Natural killer cell (primary cell): Measurements from ENCODE around the gene MEF2D. TPM values are rescaled to one million over a fixed set of nuclear protein-coding genes. Genes with fewer than 3 reads are reported as not detected.
A peak's percentile ranks its signal among the peaks of the same experiment; 100 is the strongest.

Source experiments
- ATAC-seq, 3 donors: fragments of 150-1000 bp in 2 of 3; fragments of 200-7000 bp in 1 of 3; cut with Tn5 transposase; 1 replicate in 1 of 3; 2 replicates in 2 of 3; pipeline ENCODE4 v1.10.0; 2021; ENCODE audit warnings: mild to moderate bottlenecking in 2 of 3, moderate library complexity in 2 of 3
- DNase-seq, 2 donors: peaks; one replicate each; pipeline versions ENCODE4 v3.0.0 to v3.0.0-alpha.2; 2013 to 2021; ENCODE audit warnings: mixed read lengths in 1 of 2
- H3K27ac ChIP-seq: one replicate; pipeline ENCODE4 v1.5.1; 2013; ENCODE audit warnings: mild to moderate bottlenecking, low read length
- H3K27me3 ChIP-seq: one replicate; pipeline ENCODE4 v1.6.1; 2013; ENCODE audit warnings: low read length; ENCODE audit not compliant: control insufficient read depth, insufficient read depth
- H3K36me3 ChIP-seq: one replicate; pipeline ENCODE4 v1.6.1; 2013; ENCODE audit warnings: low read length; ENCODE audit not compliant: control insufficient read depth, insufficient read depth
- H3K4me1 ChIP-seq: one replicate; pipeline ENCODE4 v1.6.1; 2013; ENCODE audit warnings: low read length; ENCODE audit not compliant: control insufficient read depth, insufficient read depth
- H3K4me3 ChIP-seq: one replicate; pipeline ENCODE4 v1.5.1; 2013; ENCODE audit warnings: low read length
- H3K9me3 ChIP-seq: one replicate; pipeline ENCODE4 v1.6.1; 2013; ENCODE audit warnings: low read length; ENCODE audit not compliant: control insufficient read depth, insufficient read depth
- H3K27ac Mint-ChIP-seq, 2 donors: one replicate each; pipeline ENCODE4 v1.8.0; 2022; ENCODE audit warnings: mild to moderate bottlenecking in 2 of 2, mixed read lengths in 2 of 2, moderate library complexity in 1 of 2
- H3K27me3 Mint-ChIP-seq, 2 donors: one replicate each; pipeline ENCODE4 v1.8.0; 2022; ENCODE audit warnings: low read depth in 2 of 2, mixed read lengths in 2 of 2
- H3K36me3 Mint-ChIP-seq: one replicate; pipeline ENCODE4 v1.8.0; 2022; ENCODE audit warnings: mixed read lengths
- H3K4me1 Mint-ChIP-seq, 2 donors: one replicate each; pipeline ENCODE4 v1.8.0; 2022; ENCODE audit warnings: mixed read lengths in 2 of 2
- H3K4me3 Mint-ChIP-seq: one replicate; pipeline ENCODE4 v1.8.0; 2022; ENCODE audit warnings: mild to moderate bottlenecking, moderate library complexity, mixed read lengths
- H3K9me3 Mint-ChIP-seq, 2 donors: one replicate each; pipeline ENCODE4 v1.8.0; 2022; ENCODE audit warnings: mixed read lengths in 2 of 2
- WGBS: methylation state at CpG from one replicate; pipeline ENCODE4 v1.1.7; 2013; ENCODE audit warnings: missing lambda C conversion rate; ENCODE audit not compliant: insufficient coverage; 5-methylcytosine and 5-hydroxymethylcytosine counted together
- intact Hi-C: fragments of 100-400 bp; cut with micrococcal nuclease; formaldehyde crosslinking; loops from one replicate; pipeline ENCODE4 v1.14.2; 2022
- total RNA-seq, 4 donors: library from RNA; stranded (reverse); fragments of 120-200 nt in 1 of 4; gene quantifications; one replicate each; pipeline versions ENCODE4 v1.2.3 to v1.2.4, GENCODE V29; 2013 to 2022
- TF ChIP-seq, protein P1 (sequence below): fragments of 200-600 bp; IDR thresholded peaks from one replicate; pipeline ENCODE4 v1.8.0; 2022; ENCODE audit warnings: antibody characterized with exemption

Gene MEF2D
- total RNA-seq, 3 donors from 2014 or later (not counting 1 experiment from before 2014, with no cell fraction given), result 232 to 298 (median 284) TPM

DNA sequence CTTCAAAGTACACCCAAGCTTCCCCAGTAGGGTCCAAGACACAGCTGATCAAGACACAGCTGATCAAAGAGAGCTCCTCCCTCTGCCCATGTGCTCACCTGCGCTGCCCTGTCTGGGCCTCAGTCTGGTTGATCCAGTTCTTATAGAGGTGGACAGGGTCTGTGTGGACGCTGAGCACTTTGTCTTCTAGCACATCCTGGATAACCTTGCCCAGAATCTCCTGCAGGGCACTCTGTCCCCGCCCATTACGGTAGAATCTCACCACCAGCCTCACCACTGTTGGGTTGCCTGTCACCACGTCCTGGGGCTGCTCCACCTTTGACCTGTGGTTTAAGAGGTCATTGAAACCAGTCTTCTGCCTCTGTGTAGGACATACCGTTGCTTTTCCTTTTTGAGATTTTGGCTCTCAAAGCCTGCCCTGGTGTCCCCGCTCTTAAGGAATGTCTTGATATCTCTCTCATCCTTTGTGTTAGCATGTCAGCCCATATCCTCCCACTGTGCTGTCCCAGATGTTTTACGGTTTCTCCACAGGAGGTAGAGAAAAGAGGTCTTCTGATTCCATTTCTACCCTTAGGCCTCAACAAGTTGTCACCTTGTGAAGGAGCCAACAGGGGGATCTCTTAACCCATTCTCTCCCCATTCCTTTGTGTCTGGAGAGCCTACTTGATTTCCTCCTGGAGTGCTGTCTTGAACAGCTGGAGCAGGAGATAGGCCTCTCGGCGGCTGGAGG is 38.3 kb upstream of the MEF2D start:
- H3K36me3 Mint-ChIP-seq, result no peaks in the 10 kb centered on the region
- 74% methylated on average over 10 of the region's 10 CpGs for WGBS
- H3K4me1 ChIP-seq, result peaks cover 4% of the 10 kb centered on the region
- DNase-seq (no peak), ATAC-seq (no peak)
- no peak overlapping the region for H3K4me3 ChIP-seq
- intact Hi-C loops, result no loop called here
- TF ChIP-seq, protein P1, sequence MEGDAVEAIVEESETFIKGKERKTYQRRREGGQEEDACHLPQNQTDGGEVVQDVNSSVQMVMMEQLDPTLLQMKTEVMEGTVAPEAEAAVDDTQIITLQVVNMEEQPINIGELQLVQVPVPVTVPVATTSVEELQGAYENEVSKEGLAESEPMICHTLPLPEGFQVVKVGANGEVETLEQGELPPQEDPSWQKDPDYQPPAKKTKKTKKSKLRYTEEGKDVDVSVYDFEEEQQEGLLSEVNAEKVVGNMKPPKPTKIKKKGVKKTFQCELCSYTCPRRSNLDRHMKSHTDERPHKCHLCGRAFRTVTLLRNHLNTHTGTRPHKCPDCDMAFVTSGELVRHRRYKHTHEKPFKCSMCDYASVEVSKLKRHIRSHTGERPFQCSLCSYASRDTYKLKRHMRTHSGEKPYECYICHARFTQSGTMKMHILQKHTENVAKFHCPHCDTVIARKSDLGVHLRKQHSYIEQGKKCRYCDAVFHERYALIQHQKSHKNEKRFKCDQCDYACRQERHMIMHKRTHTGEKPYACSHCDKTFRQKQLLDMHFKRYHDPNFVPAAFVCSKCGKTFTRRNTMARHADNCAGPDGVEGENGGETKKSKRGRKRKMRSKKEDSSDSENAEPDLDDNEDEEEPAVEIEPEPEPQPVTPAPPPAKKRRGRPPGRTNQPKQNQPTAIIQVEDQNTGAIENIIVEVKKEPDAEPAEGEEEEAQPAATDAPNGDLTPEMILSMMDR, result no peak
- no peaks in the 10 kb centered on the region for H3K27me3 Mint-ChIP-seq
- H3K27ac Mint-ChIP-seq, result no peak overlapping the region
- H3K36me3 ChIP-seq, result no peaks in the 10 kb centered on the region
- H3K4me1 Mint-ChIP-seq, result peaks cover 9 to 10% of the 10 kb centered on the region in 2 donors
- H3K4me3 Mint-ChIP-seq, result no peak overlapping the region
- H3K9me3 Mint-ChIP-seq, result no peaks in the 10 kb centered on the region
- no peaks in the 10 kb centered on the region for H3K27me3 ChIP-seq
- H3K9me3 ChIP-seq, result no peaks in the 10 kb centered on the region
- H3K27ac ChIP-seq, result no peak overlapping the region

DNA sequence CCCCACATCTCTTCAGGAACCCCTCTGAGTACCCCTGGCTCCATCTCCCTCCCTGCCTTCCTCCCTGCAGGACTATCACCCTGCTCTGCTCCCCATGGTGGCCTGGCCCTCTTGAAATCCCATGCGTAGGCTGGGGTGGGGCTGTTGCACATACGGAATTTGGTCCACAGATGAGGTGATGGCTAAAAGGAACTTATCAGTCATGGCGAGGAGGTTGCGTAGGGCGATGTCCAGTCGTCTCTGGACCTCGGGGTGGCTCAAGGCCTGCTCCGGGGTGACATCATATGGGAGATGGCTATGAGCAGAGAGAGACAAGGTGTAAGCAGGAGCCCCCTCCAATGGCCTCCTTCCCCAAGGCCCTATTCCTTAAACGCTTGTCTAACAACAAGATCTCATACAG is 36.5 kb upstream of the MEF2D start:
- Histone ChIP-seq H3K4me1 (peaks cover 4% of the 10 kb centered on the region), H3K9me3 (no peaks in the 10 kb centered on the region), H3K36me3 (no peaks in the 10 kb centered on the region), H3K27me3 (no peaks in the 10 kb centered on the region), H3K27ac (no peak overlapping the region), H3K4me3 (no peak overlapping the region)
- Mint-ChIP-seq H3K36me3 (no peaks in the 10 kb centered on the region), H3K4me3 (no peak overlapping the region), H3K27ac (no peak overlapping the region), H3K4me1 (peaks cover 9 to 10% of the 10 kb centered on the region in 2 donors), H3K9me3 (no peaks in the 10 kb centered on the region), H3K27me3 (no peaks in the 10 kb centered on the region)
- 94% methylated on average over 8 of the region's 9 CpGs for WGBS
- DNase-seq, result no peak
- TF ChIP-seq, protein P1, result no peak
- no peak for ATAC-seq
- intact Hi-C loops, result no loop called here

DNA sequence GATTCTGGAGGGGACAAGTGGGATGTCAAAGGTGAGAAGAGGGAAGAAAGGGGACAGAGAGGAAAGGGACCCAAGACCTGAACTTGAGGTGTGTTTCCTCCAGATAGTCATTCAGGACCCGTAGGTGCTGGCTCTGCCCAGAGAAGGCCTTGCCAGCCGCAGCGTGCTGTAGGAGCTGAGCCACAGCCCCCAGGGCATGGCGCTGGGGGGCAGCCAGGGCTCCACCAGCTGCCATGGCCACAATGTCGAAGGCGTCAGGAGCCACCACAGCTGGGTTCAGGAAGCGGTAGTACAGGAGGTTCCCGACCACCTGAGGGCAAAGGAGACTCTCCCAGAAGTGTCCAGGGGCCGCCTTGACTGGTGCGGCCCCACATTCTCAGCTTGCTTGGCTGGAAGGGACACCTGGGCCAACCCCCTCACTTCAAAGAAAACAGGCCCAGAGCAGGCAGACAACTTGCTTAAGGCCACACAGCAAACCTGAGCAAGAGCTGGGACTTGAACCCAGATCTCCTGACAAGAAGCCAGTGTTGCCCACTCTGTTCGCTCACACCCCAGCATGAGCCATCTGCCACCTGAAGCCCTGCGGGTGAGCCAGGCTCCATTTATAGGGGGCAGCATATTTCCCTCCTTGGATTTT is 34.0 kb upstream of the MEF2D start:
- WGBS, result 94% methylated on average over 12 of the region's 12 CpGs
- H3K9me3 Mint-ChIP-seq, result no peaks in the 10 kb centered on the region
- TF ChIP-seq, protein P1, result no peak
- Histone ChIP-seq H3K27me3 (no peaks in the 10 kb centered on the region), H3K27ac (no peak overlapping the region), H3K4me3 (no peak overlapping the region), H3K36me3 (no peaks in the 10 kb centered on the region), H3K9me3 (no peaks in the 10 kb centered on the region), H3K4me1 (peaks cover 4% of the 10 kb centered on the region)
- H3K27ac Mint-ChIP-seq, result peak overlapping the region in 1 of 2 donors; percentile 6
- no peaks in the 10 kb centered on the region for H3K36me3 Mint-ChIP-seq
- no peak overlapping the region for H3K4me3 Mint-ChIP-seq
- H3K4me1 Mint-ChIP-seq, result peaks cover 9 to 10% of the 10 kb centered on the region in 2 donors
- ATAC-seq, result no peak
- no peak for DNase-seq
- intact Hi-C loops, result no loop called here
- H3K27me3 Mint-ChIP-seq, result no peaks in the 10 kb centered on the region
